ENCODE measurements around the gene RAB24. TPM values are rescaled to one million over a fixed set of nuclear protein-coding genes. Genes with fewer than 3 reads are reported as not detected.
A peak's percentile ranks its signal among the peaks of the same experiment; 100 is the strongest.

Gene RAB24
- polyA plus RNA-seq, 2 of the 4 experiments (the other 2 are of a cell fraction): 31.2 to 33.7 TPM

DNA sequence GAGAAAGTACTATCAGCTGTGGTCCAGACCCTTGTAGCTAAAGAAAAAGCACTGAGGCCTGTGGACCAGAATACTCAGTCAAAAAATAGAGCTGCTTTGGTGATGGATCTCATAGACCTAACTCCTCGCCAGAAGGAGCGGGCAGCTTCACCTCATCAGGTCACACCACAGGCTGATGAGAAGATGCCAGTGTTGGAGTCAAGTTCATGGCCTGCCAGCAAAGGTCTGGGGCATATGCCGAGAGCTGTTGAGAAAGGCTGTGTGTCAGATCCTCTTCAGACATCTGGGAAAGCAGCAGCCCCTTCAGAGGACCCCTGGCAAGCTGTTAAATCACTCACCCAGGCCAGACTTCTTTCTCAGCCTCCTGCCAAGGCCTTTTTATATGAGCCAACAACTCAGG lies 8.9 kb downstream of the RAB24 start:
- ChIA-PET POLR2A (no interaction called here), CTCF (interaction anchor here (0.5 to 2.6 kb wide), 6 partner anchors 15 to 353 kb away, joined by 3 to 12 read pairs (median 4); no protein-coding TSS in a partner anchor)
- no peaks in the 10 kb centered on the region; the same call in 2 of the 3 replicates for H3K4me1 ChIP-seq
- DNase-seq (ENCODE audit: low read depth in 1 of 2, low spot score in 1 of 2) (no peak), FAIRE-seq (no peak), ATAC-seq (no peak)
- no peak overlapping the region for H3K4me2 ChIP-seq
- no peak for TF ChIP-seq RNF2 (IDR thresholded peaks at IDR 0.05; ENCODE audit: borderline replicate concordance, low read depth)
- TF ChIP-seq KDM1A (IDR thresholded peaks at IDR 0.05; ENCODE audit: low read depth): no peak
- TF ChIP-seq, protein P1, sequence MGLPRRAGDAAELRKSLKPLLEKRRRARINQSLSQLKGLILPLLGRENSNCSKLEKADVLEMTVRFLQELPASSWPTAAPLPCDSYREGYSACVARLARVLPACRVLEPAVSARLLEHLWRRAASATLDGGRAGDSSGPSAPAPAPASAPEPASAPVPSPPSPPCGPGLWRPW (IDR thresholded peaks at IDR 0.05): no peak
- no peak for TF ChIP-seq HOXB5 (CRISPR knock-in tag; IDR thresholded peaks at IDR 0.05)
- no peaks in the 10 kb centered on the region for H3K9me3 ChIP-seq
- H3K27ac ChIP-seq: no peak overlapping the region
- H3K4me3 ChIP-seq: no peak overlapping the region
- WGBS (ENCODE audit: missing lambda C conversion rate): 91% methylated on average over 3 of the region's 3 CpGs

GRCh38 chr5:177293819-177294581 lies 9.5 kb downstream of the RAB24 start:
- WGBS (ENCODE audit: missing lambda C conversion rate): 95% methylated on average over 10 of the region's 12 CpGs
- H3K4me2 ChIP-seq: no peak overlapping the region
- H3K4me1 ChIP-seq: no peaks in the 10 kb centered on the region
- ATAC-seq (no peak), DNase-seq (ENCODE audit: low read depth in 1 of 2, low spot score in 1 of 2) (no peak), FAIRE-seq (no peak)
- H3K4me3 ChIP-seq: no peak overlapping the region
- ChIA-PET CTCF (interaction anchor here (0.5 to 2.6 kb wide), 7 partner anchors 15 to 353 kb away, joined by 3 to 12 read pairs (median 4); no protein-coding TSS in a partner anchor), POLR2A (no interaction called here)
- TF ChIP-seq RCOR1 (IDR thresholded peaks at IDR 0.05; ENCODE audit: low read depth, low read length): no peak
- no peak for TF ChIP-seq ZFP36 (IDR thresholded peaks at IDR 0.05; ENCODE audit: borderline replicate concordance, partially characterized antibody)
- TF ChIP-seq FOSB (CRISPR knock-in tag; IDR thresholded peaks at IDR 0.05): no peak
- no peak for TF ChIP-seq CEBPB (IDR thresholded peaks at IDR 0.05)
- no peak for TF ChIP-seq ELK1 (IDR thresholded peaks at IDR 0.05; ENCODE audit: low read depth, low read length)
- no peak for TF ChIP-seq HOXA7 (CRISPR knock-in tag; IDR thresholded peaks at IDR 0.05)
- no peak for TF ChIP-seq CBX2 (IDR thresholded peaks at IDR 0.05; ENCODE audit: borderline replicate concordance, low read depth)
- TF ChIP-seq PHF8 (IDR thresholded peaks at IDR 0.05; ENCODE audit: borderline replicate concordance, low read depth): no peak
- TF ChIP-seq E2F6 (IDR thresholded peaks at IDR 0.05; ENCODE audit: borderline replicate concordance, low read depth): no peak
- TF ChIP-seq, protein P2, sequence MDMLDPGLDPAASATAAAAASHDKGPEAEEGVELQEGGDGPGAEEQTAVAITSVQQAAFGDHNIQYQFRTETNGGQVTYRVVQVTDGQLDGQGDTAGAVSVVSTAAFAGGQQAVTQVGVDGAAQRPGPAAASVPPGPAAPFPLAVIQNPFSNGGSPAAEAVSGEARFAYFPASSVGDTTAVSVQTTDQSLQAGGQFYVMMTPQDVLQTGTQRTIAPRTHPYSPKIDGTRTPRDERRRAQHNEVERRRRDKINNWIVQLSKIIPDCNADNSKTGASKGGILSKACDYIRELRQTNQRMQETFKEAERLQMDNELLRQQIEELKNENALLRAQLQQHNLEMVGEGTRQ (IDR thresholded peaks at IDR 0.05): no peak
- H3K9me3 ChIP-seq: no peaks in the 10 kb centered on the region
- H3K27ac ChIP-seq: no peak overlapping the region

DNA sequence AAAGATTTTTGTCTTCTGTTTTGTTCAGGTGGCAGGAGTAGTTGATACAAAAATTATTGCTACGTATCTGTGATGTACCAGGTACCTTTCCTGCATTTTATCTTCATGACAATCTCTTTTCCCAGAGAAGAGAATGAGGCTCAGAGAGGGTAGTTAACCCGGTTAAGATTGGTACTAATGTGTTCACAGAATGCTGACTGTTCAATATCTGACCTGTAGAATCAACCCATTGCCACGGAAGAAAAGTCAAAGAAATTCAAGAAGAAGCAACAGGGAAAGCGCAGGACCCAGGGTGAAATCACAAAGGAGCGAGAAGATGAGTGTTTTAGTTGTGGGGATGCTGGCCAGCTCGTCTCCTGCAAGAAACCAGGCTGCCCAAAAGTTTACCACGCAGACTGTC lies 11.8 kb downstream of the RAB24 start:
- ATAC-seq (no peak), DNase-seq (ENCODE audit: low read depth in 1 of 2, low spot score in 1 of 2) (no peak), FAIRE-seq (no peak)
- POLR2A ChIA-PET: no interaction called here
- Histone ChIP-seq H3K4me1 (no peaks in the 10 kb centered on the region), H3K4me2 (no peak overlapping the region), H3K9me3 (no peaks in the 10 kb centered on the region), H3K4me3 (no peak overlapping the region), H3K27ac (no peak overlapping the region)
- WGBS (ENCODE audit: missing lambda C conversion rate): 90% methylated on average over 7 of the region's 7 CpGs
- CTCF ChIA-PET: interaction anchor here (1.4 kb wide), 1 partner anchor 18 kb away, joined by 5 read pairs; no protein-coding TSS in a partner anchor
- TF ChIP-seq MAFK (IDR thresholded peaks at IDR 0.05; ENCODE audit: partially characterized antibody): peak; percentile 70
- no peak for TF ChIP-seq HOXB13 (CRISPR knock-in tag; IDR thresholded peaks at IDR 0.05; ENCODE audit: low read depth)
